Sigmoid colon (tissue), 4 donors: ENCODE results near the gene HIBADH.

Experiments used
- CTCF ChIP-seq, 4 experiments: fragments of 450-650 bp in 3 of 4; fragments of 200-600 bp in 1 of 4; IDR thresholded peaks; one replicate each; pipeline ENCODE4 v1.5.1; 2016 to 2019; ENCODE audit warnings: antibody characterized with exemption in 4 of 4, mild to moderate bottlenecking in 3 of 4, moderate library complexity in 2 of 4
- EP300 ChIP-seq, 4 donors: sonication (generic); formaldehyde crosslinking; IDR thresholded peaks; one replicate each; pipeline ENCODE4 v1.6.1; 2017; ENCODE audit warnings: antibody characterized with exemption in 4 of 4
- POLR2A ChIP-seq, 2 donors: fragments of 450-650 bp; IDR thresholded peaks; one replicate each; pipeline ENCODE4 v1.6.1; 2016; ENCODE audit warnings: antibody characterized with exemption in 2 of 2, mild to moderate bottlenecking in 2 of 2, moderate library complexity in 2 of 2

- no peak for TF ChIP-seq CTCF (IDR thresholded peaks at IDR 0.05)
- no peak for TF ChIP-seq EP300 (IDR thresholded peaks at IDR 0.05)
- TF ChIP-seq POLR2A (IDR thresholded peaks at IDR 0.05) = no peak
Observed at GRCh38 chr7:27501001-27501400, 161.7 kb downstream of the HIBADH start.
